CD4-positive, alpha-beta T cell (primary cell): Measurements from ENCODE around the gene GTF2IRD1. TPM values are rescaled to one million over a fixed set of nuclear protein-coding genes. Genes with fewer than 3 reads are reported as not detected.
"Not testable (repeated sequence)": the region's sequence is repeated elsewhere in the genome, so short reads cannot be mapped to it uniquely, and the experiment has no call there.

Experiments
- ATAC-seq: fragments of 200-7000 bp; cut with Tn5 transposase; one replicate; pipeline ENCODE4 v1.10.0; 2022; ENCODE audit warnings: mild to moderate bottlenecking; ENCODE audit not compliant: poor library complexity
- CTCF ChIA-PET: fragments of 350-600 bp; sonication (Branson Sonifier 250); formaldehyde crosslinking; loops from one replicate; lab custom pipeline; 2021; ENCODE audit warnings: antibody characterized with exemption, inconsistent platforms; lab: Charles Lee
- POLR2A ChIA-PET: fragments of 350-600 bp; sonication (Branson Sonifier 250); formaldehyde crosslinking; loops from one replicate; lab custom pipeline; 2021; ENCODE audit warnings: antibody characterized with exemption, inconsistent platforms; lab: Charles Lee
- DNase-seq, 14 experiments: peaks; one replicate each; pipeline ENCODE4 v3.0.0-alpha.2; 2013 to 2020; ENCODE audit warnings: mixed read lengths in 2 of 14
- H3K27ac ChIP-seq, 2 donors: one replicate each; pipeline versions ENCODE4 v1.5.1 to v1.7.0; 2013; ENCODE audit warnings: low read length in 2 of 2, low read depth in 1 of 2, mild to moderate bottlenecking in 1 of 2
- H3K27me3 ChIP-seq, 2 experiments: 1 replicate in 1 of 2; 2 replicates in 1 of 2; pipeline versions ENCODE4 v1.6.1 to v1.7.0; 2013; ENCODE audit warnings: low read length in 2 of 2, control low read depth in 1 of 2, mild to moderate bottlenecking in 1 of 2, moderate library complexity in 1 of 2; ENCODE audit not compliant: insufficient read depth in 2 of 2, control insufficient read depth in 1 of 2
- H3K36me3 ChIP-seq: one replicate; pipeline ENCODE4 v1.6.1; 2013; ENCODE audit warnings: low read length, control low read depth; ENCODE audit not compliant: insufficient read depth
- H3K4me1 ChIP-seq: one replicate; pipeline ENCODE4 v1.6.1; 2013; ENCODE audit warnings: low read length, control low read depth; ENCODE audit not compliant: insufficient read depth
- H3K4me3 ChIP-seq: one replicate; pipeline ENCODE4 v1.5.1; 2013; ENCODE audit warnings: mild to moderate bottlenecking, low read length, moderate library complexity
- H3K9me3 ChIP-seq, 2 experiments: 1 replicate in 1 of 2; 2 replicates in 1 of 2; pipeline versions ENCODE4 v1.6.1 to v1.7.0; 2013; ENCODE audit warnings: low read length in 2 of 2, mild to moderate bottlenecking in 2 of 2, control low read depth in 1 of 2, moderate library complexity in 1 of 2; ENCODE audit not compliant: control insufficient read depth in 1 of 2, insufficient read depth in 1 of 2
- H3K27ac Mint-ChIP-seq: one replicate; pipeline ENCODE4 v1.8.0; 2020; ENCODE audit warnings: mixed read lengths
- H3K27me3 Mint-ChIP-seq: one replicate; pipeline ENCODE4 v1.8.0; 2021; ENCODE audit warnings: mixed read lengths
- H3K36me3 Mint-ChIP-seq: one replicate; pipeline ENCODE4 v1.8.0; 2021; ENCODE audit warnings: low read depth, mixed read lengths
- H3K4me1 Mint-ChIP-seq: one replicate; pipeline ENCODE4 v1.8.0; 2021; ENCODE audit warnings: low read depth, mixed read lengths
- H3K4me3 Mint-ChIP-seq: one replicate; pipeline ENCODE4 v1.8.0; 2020; ENCODE audit warnings: mild to moderate bottlenecking, mixed read lengths
- H3K9me3 Mint-ChIP-seq: one replicate; pipeline ENCODE4 v1.8.0; 2020; ENCODE audit warnings: mixed read lengths
- CTCF ChIP-seq: fragments of 200-600 bp; IDR thresholded peaks from one replicate; pipeline ENCODE4 v1.8.0; 2022; ENCODE audit warnings: antibody characterized with exemption, mild to moderate bottlenecking
- intact Hi-C, 2 experiments: fragments of 100-400 bp; cut with DNase I in 1 of 2; cut with micrococcal nuclease in 1 of 2; formaldehyde crosslinking; loops; one replicate each; pipeline versions ENCODE4 v1.15.1 to v1.9.0; 2023 to 2025; cut with DNase I, micrococcal nuclease
- total RNA-seq, 174 experiments: library from RNA in 2 of 174; stranded (reverse) in 2 of 174; gene quantifications; one replicate each; pipeline ENCODE4 v1.2.3 and lab custom pipeline; 2021 to 2026

GTF2IRD1 gene
- total RNA-seq, 2 experiments from 2014 or later = 0.74 to 1.2 TPM

GRCh38 chr7:74526780-74527179, 73.1 kb downstream of the GTF2IRD1 start:
- no peak for TF ChIP-seq CTCF
- Histone ChIP-seq H3K9me3 (peaks cover 0 to 2% of the 10 kb centered on the region in 2 experiments), H3K4me3 (no peak overlapping the region), H3K27me3 (no peaks in the 10 kb centered on the region), H3K36me3 (no peaks in the 10 kb centered on the region), H3K27ac (no peak overlapping the region), H3K4me1 (no peaks in the 10 kb centered on the region)
- intact Hi-C loops = no loop called here
- CTCF ChIA-PET = no interaction called here
- Mint-ChIP-seq H3K4me1 (no peaks in the 10 kb centered on the region), H3K36me3 (no peaks in the 10 kb centered on the region), H3K4me3 (no peak overlapping the region), H3K27ac (no peak overlapping the region), H3K27me3 (no peaks in the 10 kb centered on the region), H3K9me3 (no peaks in the 10 kb centered on the region)
- no peak for ATAC-seq
- DNase-seq = no peak
- POLR2A ChIA-PET = no interaction called here

GRCh38 chr7:74527842-74528241, 74.1 kb downstream of the GTF2IRD1 start:
- Histone ChIP-seq H3K4me3 (no peak overlapping the region), H3K9me3 (no peaks in the 10 kb centered on the region), H3K27me3 (no peaks in the 10 kb centered on the region), H3K4me1 (no peaks in the 10 kb centered on the region), H3K27ac (no peak overlapping the region), H3K36me3 (no peaks in the 10 kb centered on the region)
- Mint-ChIP-seq H3K27ac (no peak overlapping the region), H3K4me3 (no peak overlapping the region), H3K27me3 (no peaks in the 10 kb centered on the region), H3K36me3 (no peaks in the 10 kb centered on the region), H3K4me1 (no peaks in the 10 kb centered on the region), H3K9me3 (no peaks in the 10 kb centered on the region)
- DNase-seq (no peak), ATAC-seq (no peak)
- intact Hi-C loops = no loop called here
- ChIA-PET POLR2A (no interaction called here), CTCF (interaction anchor here (1.7 kb wide), 1 partner anchor 39 kb away, joined by 6 read pairs; no protein-coding TSS in a partner anchor)
- no peak for TF ChIP-seq CTCF

- H3K27ac ChIP-seq, H3K36me3 Mint-ChIP-seq, H3K4me3 Mint-ChIP-seq, H3K4me1 ChIP-seq, H3K4me3 ChIP-seq, H3K27ac Mint-ChIP-seq, H3K36me3 ChIP-seq, H3K27me3 Mint-ChIP-seq, POLR2A ChIA-PET, H3K27me3 ChIP-seq, H3K9me3 ChIP-seq, H3K9me3 Mint-ChIP-seq, ATAC-seq, intact Hi-C loops, H3K4me1 Mint-ChIP-seq, DNase-seq: not testable (repeated sequence)
- CTCF ChIA-PET = interaction anchor here (0.6 to 1.7 kb wide), 2 partner anchors 34 to 38 kb away, joined by 3 to 6 read pairs; no protein-coding TSS in a partner anchor
Measured at GRCh38 chr7:74528773-74529172, 75.1 kb downstream of the GTF2IRD1 start.

GRCh38 chr7:74535951-74536356, 82.2 kb downstream of the GTF2IRD1 start:
- H3K27ac ChIP-seq = no peak overlapping the region
- H3K4me3 Mint-ChIP-seq = no peak overlapping the region
- H3K36me3 ChIP-seq = no peaks in the 10 kb centered on the region
- no peak overlapping the region for H3K27ac Mint-ChIP-seq
- ATAC-seq (no peak), DNase-seq (no peak)
- H3K27me3 Mint-ChIP-seq = no peaks in the 10 kb centered on the region
- no peaks in the 10 kb centered on the region for H3K4me1 ChIP-seq
- H3K9me3 Mint-ChIP-seq = no peaks in the 10 kb centered on the region
- TF ChIP-seq CTCF = no peak
- H3K4me3 ChIP-seq = no peak overlapping the region
- H3K4me1 Mint-ChIP-seq = no peaks in the 10 kb centered on the region
- H3K27me3 ChIP-seq = no peaks in the 10 kb centered on the region
- no peaks in the 10 kb centered on the region for H3K36me3 Mint-ChIP-seq
- H3K9me3 ChIP-seq = no peaks in the 10 kb centered on the region
- intact Hi-C loops = no loop called here
- ChIA-PET POLR2A (no interaction called here), CTCF (no interaction called here)

- ATAC-seq, H3K4me1 ChIP-seq, H3K27ac ChIP-seq, POLR2A ChIA-PET, CTCF ChIA-PET, intact Hi-C loops, H3K9me3 Mint-ChIP-seq, H3K36me3 Mint-ChIP-seq, H3K27me3 ChIP-seq, H3K4me3 ChIP-seq, H3K27me3 Mint-ChIP-seq, H3K27ac Mint-ChIP-seq, H3K4me3 Mint-ChIP-seq, H3K4me1 Mint-ChIP-seq, H3K36me3 ChIP-seq, DNase-seq: not testable (repeated sequence)
- peaks cover 0 to 17% of the 10 kb centered on the region in 2 experiments for H3K9me3 ChIP-seq
Measured at GRCh38 chr7:74541937-74542336, 88.2 kb downstream of the GTF2IRD1 start.
